ENCODE measurements around the gene NRXN3.

The NRXN3 gene

DNA sequence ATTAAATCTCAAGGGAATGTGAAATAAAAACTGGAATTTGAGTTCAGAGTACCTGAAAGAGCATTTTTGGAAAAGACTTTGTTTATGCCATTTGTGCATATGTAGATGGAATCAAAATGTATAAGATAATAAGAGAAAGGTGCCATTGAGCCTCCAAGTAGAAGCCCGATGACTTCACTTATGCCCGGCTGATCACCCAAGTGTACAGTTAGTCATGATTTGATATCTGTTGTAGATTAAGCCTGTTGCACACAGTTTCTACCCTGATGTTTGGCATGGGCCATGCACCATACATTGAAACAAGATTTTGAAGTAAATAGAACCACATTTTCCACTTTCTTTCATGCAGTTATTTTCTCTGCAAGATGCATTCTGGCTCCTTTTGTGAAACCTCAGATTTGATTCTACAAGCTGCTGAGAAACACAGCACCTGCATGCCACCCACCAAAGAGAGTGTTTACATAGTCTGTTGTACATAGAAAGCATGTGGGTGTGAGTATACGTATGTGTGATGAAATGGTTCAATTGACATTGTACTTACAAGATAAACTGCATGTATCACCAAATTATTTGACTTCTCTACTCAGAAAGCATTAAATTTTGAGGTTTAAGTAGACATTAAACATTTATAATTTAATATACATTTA is 1268.6 kb downstream of the NRXN3 start:
- no peak for DNase-seq (ENCODE audit: low read depth)
- no peak overlapping the region for H3K4me3 ChIP-seq (ENCODE audit: low read length)
- TF ChIP-seq, protein P1, sequence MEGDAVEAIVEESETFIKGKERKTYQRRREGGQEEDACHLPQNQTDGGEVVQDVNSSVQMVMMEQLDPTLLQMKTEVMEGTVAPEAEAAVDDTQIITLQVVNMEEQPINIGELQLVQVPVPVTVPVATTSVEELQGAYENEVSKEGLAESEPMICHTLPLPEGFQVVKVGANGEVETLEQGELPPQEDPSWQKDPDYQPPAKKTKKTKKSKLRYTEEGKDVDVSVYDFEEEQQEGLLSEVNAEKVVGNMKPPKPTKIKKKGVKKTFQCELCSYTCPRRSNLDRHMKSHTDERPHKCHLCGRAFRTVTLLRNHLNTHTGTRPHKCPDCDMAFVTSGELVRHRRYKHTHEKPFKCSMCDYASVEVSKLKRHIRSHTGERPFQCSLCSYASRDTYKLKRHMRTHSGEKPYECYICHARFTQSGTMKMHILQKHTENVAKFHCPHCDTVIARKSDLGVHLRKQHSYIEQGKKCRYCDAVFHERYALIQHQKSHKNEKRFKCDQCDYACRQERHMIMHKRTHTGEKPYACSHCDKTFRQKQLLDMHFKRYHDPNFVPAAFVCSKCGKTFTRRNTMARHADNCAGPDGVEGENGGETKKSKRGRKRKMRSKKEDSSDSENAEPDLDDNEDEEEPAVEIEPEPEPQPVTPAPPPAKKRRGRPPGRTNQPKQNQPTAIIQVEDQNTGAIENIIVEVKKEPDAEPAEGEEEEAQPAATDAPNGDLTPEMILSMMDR (conservative IDR thresholded peaks at IDR 0.05; ENCODE audit: low read depth, low read length), result no peak

DNA sequence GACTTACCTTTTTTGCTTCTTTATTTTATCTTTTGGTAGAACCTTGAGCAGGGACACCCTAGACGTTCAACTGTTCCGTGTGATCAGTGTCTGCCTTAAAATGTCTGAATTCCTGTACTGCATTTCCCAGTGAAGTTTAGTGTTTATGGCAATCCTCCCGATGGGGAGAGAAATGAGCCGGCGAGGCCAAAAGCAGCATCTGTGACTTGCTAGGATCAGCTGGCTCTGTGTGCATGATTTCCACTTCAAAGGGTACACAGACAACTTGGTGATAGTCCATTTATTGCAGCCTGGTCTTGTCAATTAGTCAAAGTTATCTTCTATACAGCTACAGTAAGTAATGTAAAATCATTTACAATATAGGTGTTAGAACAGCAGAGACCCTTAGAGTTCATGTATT is 1272.6 kb downstream of the NRXN3 start:
- no peak overlapping the region for H3K4me3 ChIP-seq (ENCODE audit: low read length)
- TF ChIP-seq, protein P1 (conservative IDR thresholded peaks at IDR 0.05; ENCODE audit: low read depth, low read length), result no peak
- DNase-seq (ENCODE audit: low read depth), result no peak

DNA sequence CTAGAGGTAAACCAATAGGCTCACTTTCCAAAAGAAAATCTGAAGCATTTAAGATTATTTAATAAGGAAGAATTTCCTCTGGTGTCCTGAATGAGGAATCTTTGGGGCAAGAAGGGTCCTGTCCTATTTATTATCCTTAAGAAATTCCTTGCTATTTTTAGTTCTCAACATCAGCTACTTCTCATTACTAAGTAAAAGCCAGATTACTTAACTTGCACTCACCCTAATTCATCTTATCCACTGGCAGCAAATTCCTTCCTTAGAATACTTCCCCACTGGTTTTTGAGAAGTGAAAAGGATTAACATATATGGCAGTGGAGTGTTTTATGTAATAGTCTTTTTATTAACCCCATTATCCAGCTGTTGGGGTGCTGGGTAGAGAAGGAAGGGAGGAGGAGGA is 1273.4 kb downstream of the NRXN3 start:
- H3K4me3 ChIP-seq (ENCODE audit: low read length), result no peak overlapping the region
- TF ChIP-seq, protein P1 (conservative IDR thresholded peaks at IDR 0.05; ENCODE audit: low read depth, low read length), result no peak
- DNase-seq (ENCODE audit: low read depth), result no peak

DNA sequence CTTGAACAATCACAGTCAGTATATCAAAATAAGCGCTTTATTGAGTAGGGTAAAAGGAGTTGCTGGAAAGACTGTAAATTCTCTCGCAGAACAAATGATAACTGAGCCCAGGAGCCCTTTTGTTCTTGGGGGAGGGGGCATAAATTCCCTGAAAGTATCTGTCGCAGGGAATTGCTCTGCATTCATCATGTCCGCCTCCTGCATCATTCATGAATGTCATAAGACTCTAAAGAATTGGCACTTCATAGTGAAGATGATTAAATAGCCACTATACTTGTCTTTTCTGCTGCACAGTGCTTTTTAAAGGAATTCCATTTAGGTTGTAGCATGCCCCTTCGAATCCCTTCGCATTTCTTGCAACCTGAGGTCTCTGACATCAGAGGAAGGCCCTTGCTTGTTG is 1278.8 kb downstream of the NRXN3 start:
- DNase-seq (ENCODE audit: low read depth), result no peak
- TF ChIP-seq, protein P1 (conservative IDR thresholded peaks at IDR 0.05; ENCODE audit: low read depth, low read length), result no peak
- no peak overlapping the region for H3K4me3 ChIP-seq (ENCODE audit: low read length)

DNA sequence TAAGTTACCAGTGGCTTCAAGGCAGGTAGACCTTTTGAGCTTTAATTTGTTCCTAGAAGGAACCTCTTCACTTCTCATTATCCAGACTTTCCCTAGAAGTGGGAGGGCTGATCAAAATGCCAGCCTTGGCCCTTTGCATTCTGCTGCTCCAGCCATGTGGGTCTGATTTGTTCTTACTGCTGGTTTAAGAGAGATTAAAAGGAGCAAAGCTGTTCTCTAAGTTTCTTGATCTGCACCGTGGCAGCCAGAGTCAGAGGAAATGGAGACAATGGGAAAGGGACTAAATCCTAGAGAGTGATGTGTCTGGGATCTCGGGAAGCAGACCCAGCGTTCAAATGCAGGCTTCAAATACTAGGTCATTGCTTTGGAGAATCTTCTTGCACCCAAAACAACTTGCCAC is 1281.4 kb downstream of the NRXN3 start:
- no peak overlapping the region for H3K4me3 ChIP-seq (ENCODE audit: low read length)
- no peak for DNase-seq (ENCODE audit: low read depth)
- TF ChIP-seq, protein P1 (conservative IDR thresholded peaks at IDR 0.05; ENCODE audit: low read depth, low read length), result no peak

DNA sequence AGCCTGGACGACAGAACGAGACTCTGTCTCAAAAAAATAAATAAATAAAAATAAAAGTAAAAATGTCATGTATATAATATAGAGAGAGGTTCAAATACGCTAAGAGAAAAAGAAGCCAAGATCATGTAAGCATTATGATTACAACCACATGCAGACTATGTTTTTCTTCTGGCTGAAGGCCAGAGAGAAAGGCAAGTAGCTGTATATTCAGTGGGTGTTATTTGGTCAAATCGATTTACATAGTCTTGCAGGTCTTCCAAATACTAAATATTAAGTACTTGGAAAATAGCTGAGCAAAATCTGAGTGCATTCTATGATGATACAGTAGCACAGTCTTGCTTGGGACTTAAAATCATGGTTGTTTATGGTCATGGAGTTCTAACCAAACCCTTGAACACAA is 1283.1 kb downstream of the NRXN3 start:
- DNase-seq (ENCODE audit: low read depth), result no peak
- TF ChIP-seq, protein P1 (conservative IDR thresholded peaks at IDR 0.05; ENCODE audit: low read depth, low read length), result no peak
- H3K4me3 ChIP-seq (ENCODE audit: low read length), result no peak overlapping the region

DNA sequence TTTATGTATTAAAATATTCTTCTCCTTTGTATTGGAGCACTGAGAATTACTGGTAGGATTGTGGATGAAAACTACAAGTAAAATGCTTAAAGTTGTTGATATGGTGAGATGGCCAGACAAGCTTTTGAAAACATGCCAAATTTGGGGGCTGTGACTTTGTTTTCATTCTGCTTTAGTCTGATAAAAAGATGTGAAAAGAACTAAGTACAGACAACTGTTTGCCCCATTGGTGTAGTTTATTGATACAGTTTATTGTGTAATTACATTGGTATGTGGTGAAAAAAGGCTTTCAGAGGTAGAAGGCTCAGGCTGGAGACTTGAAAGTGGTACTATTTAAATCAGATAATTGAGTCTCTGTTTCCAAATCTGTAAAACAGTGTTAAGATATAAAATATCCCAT is 1294.3 kb downstream of the NRXN3 start:
- no peak for DNase-seq (ENCODE audit: low read depth)
- H3K4me3 ChIP-seq (ENCODE audit: low read length), result no peak overlapping the region
- TF ChIP-seq, protein P1 (conservative IDR thresholded peaks at IDR 0.05; ENCODE audit: low read depth, low read length), result no peak
